Common myeloid progenitor, CD34-positive (primary cell): Measurements from ENCODE around the gene PSME2.

Experiments used
- CTCF ChIA-PET: fragments of 350-600 bp; sonication (Branson Sonifier 250); formaldehyde crosslinking; loops from one replicate; lab custom pipeline; 2021; ENCODE audit warnings: antibody characterized with exemption; lab: Charles Lee
- POLR2A ChIA-PET: fragments of 350-600 bp; sonication (Branson Sonifier 250); formaldehyde crosslinking; loops from one replicate; lab custom pipeline; 2021; ENCODE audit warnings: antibody characterized with exemption; lab: Charles Lee
- DNase-seq, 3 donors: peaks; one replicate each; pipeline versions ENCODE4 v3.0.0 to v3.0.0-alpha.2; 2013
- H3K27ac ChIP-seq, 2 experiments: 1 replicate in 1 of 2; 2 replicates in 1 of 2; pipeline ENCODE4 v1.7.0; 2013; ENCODE audit warnings: inconsistent platforms in 2 of 2, low read length in 2 of 2, mild to moderate bottlenecking in 2 of 2, low read depth in 1 of 2, moderate library complexity in 1 of 2; ENCODE audit not compliant: severe bottlenecking in 2 of 2, insufficient read depth in 1 of 2, poor library complexity in 1 of 2
- H3K27me3 ChIP-seq, 5 experiments: replicated peaks in 2 of 5; 1 replicate in 3 of 5; 2 replicates in 2 of 5; pipeline versions ENCODE4 v1.6.1 to v1.7.0; 2013; ENCODE audit warnings: low read length in 4 of 5, mild to moderate bottlenecking in 2 of 5, moderate library complexity in 2 of 5, inconsistent platforms in 1 of 5; ENCODE audit not compliant: insufficient read depth in 5 of 5, control insufficient read depth in 4 of 5
- H3K36me3 ChIP-seq, 4 experiments: 1 replicate in 2 of 4; 2 replicates in 2 of 4; pipeline versions ENCODE4 v1.6.1 to v1.7.0; 2013; ENCODE audit warnings: low read length in 3 of 4, control low read depth in 1 of 4, mild to moderate bottlenecking in 1 of 4; ENCODE audit not compliant: control insufficient read depth in 4 of 4, insufficient read depth in 4 of 4
- H3K4me1 ChIP-seq, 4 experiments: 1 replicate in 3 of 4; 2 replicates in 1 of 4; pipeline versions ENCODE4 v1.6.1 to v1.7.1; 2013; ENCODE audit warnings: low read length in 3 of 4, mild to moderate bottlenecking in 3 of 4, control low read depth in 1 of 4, inconsistent platforms in 1 of 4, moderate library complexity in 1 of 4; ENCODE audit not compliant: control insufficient read depth in 4 of 4, insufficient read depth in 4 of 4; ENCODE audit errors: control extremely low read depth in 1 of 4
- H3K4me3 ChIP-seq, 7 experiments: 1 replicate in 4 of 7; 2 replicates in 3 of 7; pipeline versions ENCODE4 v1.5.1 to v1.7.0; 2013; ENCODE audit warnings: mild to moderate bottlenecking in 7 of 7, low read length in 6 of 7, moderate library complexity in 6 of 7, inconsistent platforms in 2 of 7, low read depth in 2 of 7, control low read depth in 1 of 7; ENCODE audit not compliant: insufficient read depth in 4 of 7, control insufficient read depth in 1 of 7; ENCODE audit errors: extremely low read depth in 1 of 7
- H3K9me3 ChIP-seq, 5 experiments: 1 replicate in 4 of 5; 2 replicates in 1 of 5; pipeline versions ENCODE4 v1.6.1 to v1.7.1; 2013; ENCODE audit warnings: low read length in 4 of 5, mild to moderate bottlenecking in 2 of 5, inconsistent platforms in 1 of 5, low read depth in 1 of 5, moderate library complexity in 1 of 5; ENCODE audit not compliant: control insufficient read depth in 4 of 5, insufficient read depth in 2 of 5; ENCODE audit errors: control extremely low read depth in 1 of 5
- WGBS: methylation state at CpG from one replicate; pipeline ENCODE4 v1.1.5; 2013; ENCODE audit not compliant: insufficient coverage; 5-methylcytosine and 5-hydroxymethylcytosine counted together

Gene PSME2

GRCh38 chr14:24139272-24139934, 7.0 kb downstream of the PSME2 start:
- ChIA-PET POLR2A (interaction anchor here (2.0 kb wide), 1 partner anchor 7 kb away, joined by 6 read pairs; the partner anchor contains the start of genes PSME2 and RNF31), CTCF (interaction anchor here (0.8 to 6.4 kb wide), 6 partner anchors 9 to 98 kb away, joined by 3 to 61 read pairs (median 4); partner anchors contain the start of genes DCAF11, IRF9 and NRL)
- Histone ChIP-seq H3K27ac (no peak overlapping the region), H3K27me3 (no peaks in the 10 kb centered on the region), H3K36me3 (peaks cover 7 to 42% (median 27%) of the 10 kb centered on the region in 4 experiments), H3K4me3 (no peak overlapping the region), H3K9me3 (no peaks in the 10 kb centered on the region), H3K4me1 (peaks cover 2 to 46% (median 38%) of the 10 kb centered on the region in 4 experiments)
- peak in 1 of 3 donors; percentile 36 for DNase-seq
- 100% methylated on average over 4 of the region's 9 CpGs for WGBS

- Histone ChIP-seq H3K4me3 (no peak overlapping the region), H3K36me3 (peaks cover 6 to 35% (median 22%) of the 10 kb centered on the region in 4 experiments), H3K9me3 (no peaks in the 10 kb centered on the region), H3K4me1 (peaks cover 2 to 46% (median 38%) of the 10 kb centered on the region in 4 experiments), H3K27ac (no peak overlapping the region), H3K27me3 (no peaks in the 10 kb centered on the region)
- no peak for DNase-seq
- WGBS = over 99% methylated on average over 13 of the region's 13 CpGs
- CTCF ChIA-PET = interaction anchor here (0.8 to 6.4 kb wide), 8 partner anchors 9 to 99 kb away, joined by 3 to 61 read pairs (median 6); partner anchors contain the start of genes DCAF11, IRF9, NRL and RNF31
- POLR2A ChIA-PET = interaction anchor here (2.0 kb wide), 1 partner anchor 8 kb away, joined by 6 read pairs; the partner anchor contains the start of genes PSME2 and RNF31
Observed at GRCh38 chr14:24138396-24139271, 7.8 kb downstream of the PSME2 start.

DNA sequence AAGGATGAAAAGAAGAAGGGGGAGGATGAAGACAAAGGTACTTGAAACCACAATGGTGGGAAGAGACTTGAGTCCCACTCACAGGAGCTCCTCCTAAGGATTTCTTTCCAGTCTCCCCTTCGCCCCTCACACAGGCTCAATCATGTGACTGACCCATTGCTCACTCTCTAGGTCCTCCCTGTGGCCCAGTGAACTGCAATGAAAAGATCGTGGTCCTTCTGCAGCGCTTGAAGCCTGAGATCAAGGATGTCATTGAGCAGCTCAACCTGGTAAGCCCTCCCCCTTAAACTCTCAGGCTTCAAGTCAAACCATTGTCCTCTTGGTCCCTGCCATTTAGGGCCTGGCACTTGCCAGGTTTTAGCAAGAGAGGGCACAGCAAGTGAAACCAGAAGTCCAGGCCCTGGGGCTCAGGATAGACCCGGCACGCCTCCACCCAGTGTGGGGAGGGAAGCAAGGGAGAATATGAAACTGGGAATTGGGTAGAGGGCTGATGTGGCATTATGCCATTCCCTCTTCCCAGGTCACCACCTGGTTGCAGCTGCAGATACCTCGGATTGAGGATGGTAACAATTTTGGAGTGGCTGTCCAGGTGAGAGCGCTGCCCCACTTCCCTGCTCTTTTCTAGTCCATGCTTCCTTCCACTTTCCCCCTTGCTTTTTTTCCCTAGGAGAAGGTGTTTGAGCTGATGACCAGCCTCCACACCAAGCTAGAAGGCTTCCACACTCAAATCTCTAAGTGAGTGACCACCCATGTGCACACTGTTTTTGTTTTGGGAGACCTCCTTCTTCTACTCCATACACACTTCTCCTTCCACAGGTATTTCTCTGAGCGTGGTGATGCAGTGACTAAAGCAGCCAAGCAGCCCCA, 8.6 kb downstream of the PSME2 start:
- ChIA-PET POLR2A (interaction anchor here (0.7 to 2.0 kb wide), 3 partner anchors 9 to 54 kb away, joined by 3 to 6 read pairs (median 3); partner anchors contain the start of genes PSME2 and RNF31), CTCF (interaction anchor here (1.0 to 6.4 kb wide), 10 partner anchors 8 to 80 kb away, joined by 3 to 61 read pairs (median 7); partner anchors contain the start of genes DCAF11, IRF9, NRL and RNF31)
- Histone ChIP-seq H3K36me3 (peaks cover 5 to 27% (median 16%) of the 10 kb centered on the region in 4 experiments), H3K9me3 (no peaks in the 10 kb centered on the region), H3K27ac (no peak overlapping the region), H3K4me1 (peaks cover 2 to 50% (median 38%) of the 10 kb centered on the region in 4 experiments), H3K27me3 (no peaks in the 10 kb centered on the region), H3K4me3 (peak overlapping the region in 2 of 7 experiments; percentile 81 to 91)
- 91% methylated on average over 6 of the region's 8 CpGs for WGBS
- DNase-seq = no peak

DNA sequence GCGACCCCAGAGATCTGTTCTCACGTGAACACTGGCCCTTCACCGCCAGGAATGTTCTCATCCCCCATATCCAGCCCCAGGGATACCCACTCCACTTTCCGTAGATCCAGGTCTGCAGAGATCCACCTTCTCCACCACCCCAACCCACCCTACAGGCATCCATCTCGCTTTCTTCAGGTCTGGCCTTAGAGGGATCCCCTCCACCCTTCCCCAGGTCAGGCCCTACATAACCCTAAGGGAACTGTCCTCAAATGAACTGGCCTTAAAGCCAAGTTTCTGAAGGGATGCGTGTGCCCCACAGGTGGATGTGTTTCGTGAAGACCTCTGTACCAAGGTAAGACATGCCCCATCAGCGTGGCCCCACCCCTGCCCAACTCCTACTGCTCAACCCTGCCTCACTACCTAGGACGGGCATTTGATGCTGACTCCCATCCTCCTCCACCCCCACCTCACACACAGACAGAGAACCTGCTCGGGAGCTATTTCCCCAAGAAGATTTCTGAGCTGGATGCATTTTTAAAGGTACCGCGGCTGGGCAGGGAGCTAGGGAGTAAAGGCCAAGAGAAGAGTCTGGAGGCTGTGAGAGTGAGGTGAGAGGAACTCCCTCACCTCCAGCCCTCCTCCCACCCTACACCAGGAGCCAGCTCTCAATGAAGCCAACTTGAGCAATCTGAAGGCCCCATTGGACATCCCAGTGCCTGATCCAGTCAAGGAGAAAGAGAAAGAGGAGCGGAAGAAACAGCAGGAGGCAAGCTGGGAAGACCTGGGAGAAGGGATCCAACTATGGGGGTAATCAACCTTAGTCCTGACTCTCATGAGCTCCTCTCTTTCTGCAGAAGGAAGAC, 9.5 kb downstream of the PSME2 start:
- Histone ChIP-seq H3K4me1 (peaks cover 2 to 55% (median 38%) of the 10 kb centered on the region in 4 experiments), H3K36me3 (peaks cover 5 to 27% (median 16%) of the 10 kb centered on the region in 4 experiments), H3K9me3 (no peaks in the 10 kb centered on the region), H3K4me3 (peak overlapping the region; percentile 71 to 96 (median 87)), H3K27ac (peak overlapping the region; percentile 58 to 83), H3K27me3 (no peaks in the 10 kb centered on the region)
- DNase-seq = no peak
- POLR2A ChIA-PET = interaction anchor here (0.7 to 2.0 kb wide), 5 partner anchors 10 to 55 kb away, joined by 3 to 10 read pairs (median 3); partner anchors contain the start of genes DCAF11, NRL, PSME2 and RNF31
- CTCF ChIA-PET = interaction anchor here (1.0 to 6.4 kb wide), 10 partner anchors 9 to 79 kb away, joined by 3 to 61 read pairs (median 7); partner anchors contain the start of genes DCAF11, IRF9, NRL and RNF31
- 25% methylated on average over 8 of the region's 13 CpGs for WGBS

- POLR2A ChIA-PET = interaction anchor here (0.7 to 1.5 kb wide), 5 partner anchors 11 to 26 kb away, joined by 3 to 10 read pairs (median 3); partner anchors contain the start of genes DCAF11, NRL, PSME2 and RNF31
- peaks cover 2 to 56% (median 36%) of the 10 kb centered on the region in 4 experiments for H3K4me1 ChIP-seq
- under 1% methylated on average over 36 of the region's 75 CpGs for WGBS
- peak within 1 kb of the TSS; percentile 58 to 83 for H3K27ac ChIP-seq
- H3K4me3 ChIP-seq = peak within 1 kb of the TSS; percentile 71 to 96 (median 87)
- H3K36me3 ChIP-seq = peaks cover 5 to 27% (median 16%) of the 10 kb centered on the region in 4 experiments
- H3K9me3 ChIP-seq = no peaks in the 10 kb centered on the region
- DNase-seq = peak; percentile 88 to 95 (median 94)
- H3K27me3 ChIP-seq = no peaks in the 10 kb centered on the region
- CTCF ChIA-PET = interaction anchor here (0.7 to 6.4 kb wide), 10 partner anchors 11 to 78 kb away, joined by 3 to 61 read pairs (median 6); partner anchors contain the start of genes DCAF11, IRF9, NRL and PSME2
Observed at GRCh38 chr14:24135834-24136683, 10.4 kb downstream of the PSME2 start, which contains the start of gene PSME1. TSS of gene PSME1 (plus strand) at chr14:24136194. CDS start at chr14:24136263, 69 bp downstream.
